ENCODE results near the gene SLC7A6. TPM values are rescaled to one million over a fixed set of nuclear protein-coding genes. Genes with fewer than 3 reads are reported as not detected.

Gene SLC7A6
- total and polyA plus RNA-seq, 2 of the 8 experiments (the other 6 are each of a cell fraction or from before 2014, with no cell fraction given), result 28.0 to 37.8 TPM

- H4K91ac ChIP-seq (replicated peaks; ENCODE audit: insufficient read length, low read length), result no peak overlapping the region
- H3K79me2 ChIP-seq (ENCODE audit: control insufficient read depth in 1 of 2, insufficient read depth in 2 of 2, low read length in 2 of 2), result no peaks in the 10 kb centered on the region
- no peak overlapping the region for H2BK15ac ChIP-seq (ENCODE audit: low read length)
- no peaks in the 10 kb centered on the region for H3K27me3 ChIP-seq (replicated peaks in 1 of 4; ENCODE audit: control insufficient read depth in 3 of 4, extremely low read depth in 1 of 4, insufficient read depth in 3 of 4, low read length in 3 of 4)
- no peak overlapping the region for H3K27ac ChIP-seq (ENCODE audit: low read depth, low read length)
- H3K79me1 ChIP-seq (ENCODE audit: low read depth, low read length), result 0 out of 2 replicates have a peak, but pooled peaks cover 3% of the 10 kb centered on the region
- H2BK5ac ChIP-seq (ENCODE audit: low read depth, low read length), result no peak overlapping the region
- peaks cover 0 to 15% (median 5%) of the 10 kb centered on the region in 4 experiments; a peak in 5 of 8 replicates for H3K36me3 ChIP-seq (ENCODE audit: control insufficient read depth in 2 of 4, insufficient read depth in 4 of 4, low read length in 3 of 4)
- H2AFZ ChIP-seq (ENCODE audit: low read length), result no peak overlapping the region
- H2BK120ac ChIP-seq (replicated peaks; ENCODE audit: low read depth, low read length), result no peak overlapping the region
- H3K23me2 ChIP-seq (ENCODE audit: low read depth, low read length), result no peaks in the 10 kb centered on the region; the same call in 1 of the 2 replicates
- H3K23ac ChIP-seq (ENCODE audit: insufficient read length), result no peak overlapping the region
- H4K5ac ChIP-seq (ENCODE audit: insufficient read length, low read depth, low read length), result no peak overlapping the region
- CTCF ChIA-PET (ENCODE audit: partially characterized antibody), result interaction anchor here (0.6 to 20.4 kb wide), 8 partner anchors 9 to 60 kb away, joined by 3 to 233 read pairs (median 3); partner anchors contain the start of gene SLC7A6
- no peaks in the 10 kb centered on the region for H3K9me3 ChIP-seq (ENCODE audit: insufficient read depth in 2 of 2, low read depth in 1 of 2, low read length in 1 of 2)
- H3K9ac ChIP-seq (replicated peaks in 1 of 4; ENCODE audit: extremely low read depth in 1 of 4, low read depth in 3 of 4, low read length in 3 of 4), result no peak overlapping the region
- H3K4me2 ChIP-seq (ENCODE audit: insufficient read depth in 1 of 2, low read depth in 2 of 2, low read length in 2 of 2), result no peak overlapping the region
- DNase-seq (ENCODE audit: low read depth in 1 of 2, low spot score in 2 of 2) (no peak), FAIRE-seq (no peak)
- H2AK5ac ChIP-seq (ENCODE audit: low read depth, low read length), result no peak overlapping the region
- no peak overlapping the region for H3K18ac ChIP-seq (ENCODE audit: extremely low read depth, low read length)
- POLR2A ChIA-PET (ENCODE audit: partially characterized antibody), result interaction anchor here (0.6 to 4.4 kb wide), 4 partner anchors 10 to 107 kb away, joined by 3 to 13 read pairs (median 4); no protein-coding TSS in a partner anchor
- no peak overlapping the region for H3K4me3 ChIP-seq (ENCODE audit: extremely low read depth in 1 of 4, insufficient read depth in 2 of 4, low read depth in 3 of 4, low read length in 4 of 4)
- H3K14ac ChIP-seq (ENCODE audit: insufficient read length), result no peak overlapping the region
- no peaks in the 10 kb centered on the region for H3K4me1 ChIP-seq (replicated peaks in 1 of 4; ENCODE audit: control insufficient read depth in 3 of 4, insufficient read depth in 4 of 4, low read length in 3 of 4)
- no peak overlapping the region for H4K8ac ChIP-seq (ENCODE audit: extremely low read depth, insufficient read depth, low read length)
- no peak overlapping the region for H2BK20ac ChIP-seq (ENCODE audit: low read length)
- H4K20me1 ChIP-seq (replicated peaks in 1 of 2; ENCODE audit: control insufficient read depth in 1 of 2, insufficient read depth in 2 of 2, low read length in 2 of 2), result peaks cover 0 to 9% of the 10 kb centered on the region in 2 experiments
- no peak overlapping the region for H3K4ac ChIP-seq (replicated peaks; ENCODE audit: insufficient read length, low read depth, low read length)
- WGBS, 2 experiments (ENCODE audit: extremely low coverage in 1 of 2, insufficient coverage in 1 of 2, insufficient read length in 1 of 2, insufficient replicate concordance in 2 of 2, low coverage in 1 of 2, low lambda C conversion rate in 2 of 2, missing lambda C conversion rate in 1 of 2), result 95% methylated on average over 1 of the region's 1 CpG; no CpG with 5 or more reads in 1 of the 2 experiments
- H2BK12ac ChIP-seq (ENCODE audit: low read depth, low read length), result no peak overlapping the region
- no peak overlapping the region for H3K56ac ChIP-seq (replicated peaks; ENCODE audit: insufficient read length, low read depth, low read length)
- TF ChIP-seq RBBP5 (IDR thresholded peaks at IDR 0.05; ENCODE audit: borderline replicate concordance, low read depth, low read length) (no peak), POU5F1 (IDR thresholded peaks at IDR 0.05; ENCODE audit: low read depth, low read length) (no peak), TCF12 (IDR thresholded peaks at IDR 0.05; ENCODE audit: low read depth, low read length) (no peak), KDM1A (IDR thresholded peaks at IDR 0.05; ENCODE audit: borderline replicate concordance, low read length) (no peak), CEBPB (IDR thresholded peaks at IDR 0.05; ENCODE audit: low read depth, low read length) (no peak), HDAC2 (IDR thresholded peaks at IDR 0.05; ENCODE audit: borderline replicate concordance in 1 of 2, low read depth in 2 of 2, low read length in 2 of 2) (no peak), BACH1 (IDR thresholded peaks at IDR 0.05; ENCODE audit: low read length) (no peak), RXRA (IDR thresholded peaks at IDR 0.05; ENCODE audit: insufficient read depth, low read depth, low read length) (no peak), SIN3A (conservative IDR thresholded peaks at IDR 0.05 in 1 of 2, IDR thresholded peaks at IDR 0.05 in 1 of 2; ENCODE audit: low read depth in 1 of 2, low read length in 2 of 2) (no peak), SIX5 (IDR thresholded peaks at IDR 0.05; ENCODE audit: low read depth, low read length) (no peak), MAX (IDR thresholded peaks at IDR 0.05) (no peak), BCL11A (IDR thresholded peaks at IDR 0.05; ENCODE audit: low read depth in 2 of 2, low read length in 2 of 2) (no peak), PHF8 (conservative IDR thresholded peaks at IDR 0.05; ENCODE audit: low read depth, low read length) (no peak), NRF1 (IDR thresholded peaks at IDR 0.05; ENCODE audit: low read depth, low read length) (no peak)
Measured at GRCh38 chr16:68288252-68288650, 23.9 kb downstream of the SLC7A6 start.
